ENCODE results near the gene LRRC56. TPM values are rescaled to one million over a fixed set of nuclear protein-coding genes. Genes with fewer than 3 reads are reported as not detected.

LRRC56 gene
- total and polyA plus RNA-seq, 2 experiments from 2014 or later: 0.73 to 0.87 TPM

DNA sequence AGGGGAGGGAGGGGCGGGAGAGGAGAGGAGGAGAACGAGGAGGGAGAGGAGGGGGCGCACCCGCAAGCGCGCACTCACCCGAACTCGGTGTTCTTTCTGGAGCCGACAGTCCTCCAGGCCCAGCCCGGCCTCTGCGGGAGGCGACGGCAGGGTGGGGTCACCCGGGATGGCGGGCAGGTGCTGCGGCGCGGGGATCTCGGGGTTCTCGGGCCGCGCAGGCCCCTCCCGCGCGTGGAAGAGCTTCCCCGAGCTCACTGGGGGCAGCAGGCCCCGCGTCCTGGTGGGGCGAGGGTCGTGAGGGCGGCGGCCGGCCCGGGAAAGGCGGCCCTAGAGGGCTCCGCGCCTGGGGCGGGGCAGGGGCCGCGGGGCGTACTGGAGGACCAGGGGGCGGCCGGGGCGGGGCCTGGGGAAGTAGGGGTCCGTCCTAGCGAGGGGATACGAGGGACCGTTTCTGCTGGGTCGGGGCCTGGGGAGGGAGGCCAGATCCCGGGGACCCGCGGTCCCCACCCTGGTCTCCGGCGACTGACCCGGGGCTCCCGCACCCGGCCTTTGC is 18.0 kb downstream of the LRRC56 start (continued):
- TF ChIP-seq, protein P1, sequence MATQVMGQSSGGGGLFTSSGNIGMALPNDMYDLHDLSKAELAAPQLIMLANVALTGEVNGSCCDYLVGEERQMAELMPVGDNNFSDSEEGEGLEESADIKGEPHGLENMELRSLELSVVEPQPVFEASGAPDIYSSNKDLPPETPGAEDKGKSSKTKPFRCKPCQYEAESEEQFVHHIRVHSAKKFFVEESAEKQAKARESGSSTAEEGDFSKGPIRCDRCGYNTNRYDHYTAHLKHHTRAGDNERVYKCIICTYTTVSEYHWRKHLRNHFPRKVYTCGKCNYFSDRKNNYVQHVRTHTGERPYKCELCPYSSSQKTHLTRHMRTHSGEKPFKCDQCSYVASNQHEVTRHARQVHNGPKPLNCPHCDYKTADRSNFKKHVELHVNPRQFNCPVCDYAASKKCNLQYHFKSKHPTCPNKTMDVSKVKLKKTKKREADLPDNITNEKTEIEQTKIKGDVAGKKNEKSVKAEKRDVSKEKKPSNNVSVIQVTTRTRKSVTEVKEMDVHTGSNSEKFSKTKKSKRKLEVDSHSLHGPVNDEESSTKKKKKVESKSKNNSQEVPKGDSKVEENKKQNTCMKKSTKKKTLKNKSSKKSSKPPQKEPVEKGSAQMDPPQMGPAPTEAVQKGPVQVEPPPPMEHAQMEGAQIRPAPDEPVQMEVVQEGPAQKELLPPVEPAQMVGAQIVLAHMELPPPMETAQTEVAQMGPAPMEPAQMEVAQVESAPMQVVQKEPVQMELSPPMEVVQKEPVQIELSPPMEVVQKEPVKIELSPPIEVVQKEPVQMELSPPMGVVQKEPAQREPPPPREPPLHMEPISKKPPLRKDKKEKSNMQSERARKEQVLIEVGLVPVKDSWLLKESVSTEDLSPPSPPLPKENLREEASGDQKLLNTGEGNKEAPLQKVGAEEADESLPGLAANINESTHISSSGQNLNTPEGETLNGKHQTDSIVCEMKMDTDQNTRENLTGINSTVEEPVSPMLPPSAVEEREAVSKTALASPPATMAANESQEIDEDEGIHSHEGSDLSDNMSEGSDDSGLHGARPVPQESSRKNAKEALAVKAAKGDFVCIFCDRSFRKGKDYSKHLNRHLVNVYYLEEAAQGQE (IDR thresholded peaks at IDR 0.05; ENCODE audit: unreplicated experiment): no peak
- peak; percentile 62 for TF ChIP-seq POLR2AphosphoS5 (IDR thresholded peaks at IDR 0.05; ENCODE audit: low read depth)
- no peak for TF ChIP-seq EZH2phosphoT487 (IDR thresholded peaks at IDR 0.05; ENCODE audit: unreplicated experiment)

DNA sequence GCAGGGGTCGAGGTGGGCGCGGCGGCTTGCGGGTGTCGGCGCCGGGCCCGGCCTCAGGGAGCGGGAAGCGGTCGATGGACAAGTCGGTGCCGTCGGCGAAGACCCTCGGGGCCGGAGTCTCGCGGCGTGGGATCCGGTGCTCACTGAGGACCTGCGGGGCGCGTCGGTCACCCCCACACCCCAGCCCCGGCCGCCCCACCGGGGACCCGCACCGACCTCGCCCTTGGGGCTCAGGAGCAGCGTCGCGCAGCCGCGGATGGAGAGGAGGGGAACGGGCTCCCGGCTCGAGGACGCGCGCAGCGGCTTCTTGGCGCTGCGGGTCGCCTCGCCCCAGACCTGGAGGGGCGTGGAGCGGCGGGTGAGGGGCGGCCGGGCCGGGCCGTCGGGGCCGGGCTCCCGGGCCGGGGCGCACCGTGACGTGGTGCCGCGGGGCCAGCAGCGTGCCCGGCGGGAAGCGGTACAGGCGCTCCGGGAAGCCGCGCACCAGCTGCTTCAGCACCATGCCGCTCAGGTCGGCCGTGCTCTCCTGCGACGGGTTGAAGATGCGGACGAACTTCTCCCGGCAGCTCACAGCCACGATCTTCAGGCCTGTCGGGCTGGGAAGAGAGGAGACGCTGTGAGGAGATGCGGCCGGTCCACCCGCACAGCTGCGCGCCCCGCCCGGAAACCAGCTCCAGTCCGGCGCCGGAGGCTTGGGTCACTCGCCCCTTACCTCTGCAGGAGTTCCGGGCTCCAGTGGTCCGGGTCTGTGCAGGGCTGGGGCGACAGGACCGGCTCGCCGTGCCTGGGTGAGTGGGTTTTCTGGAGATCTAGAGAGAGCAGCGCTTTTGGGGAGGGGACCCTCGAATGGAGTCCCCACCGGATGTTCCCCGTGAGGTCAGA is 18.7 kb downstream of the LRRC56 start:
- peaks cover 28% of the 10 kb centered on the region for H3K27me3 Mint-ChIP-seq (ENCODE audit: insufficient read depth, low read depth, poor library complexity)
- no peak overlapping the region for H3K27ac ChIP-seq (ENCODE audit: low read depth)
- peaks cover 11% of the 10 kb centered on the region for H3K4me1 Mint-ChIP-seq
- peak overlapping the region; percentile 74 for H3K4me3 ChIP-seq
- peak overlapping the region; percentile 90 for H3K4me2 ChIP-seq
- H4K20me1 ChIP-seq (replicated peaks; ENCODE audit: insufficient read depth): no peaks in the 10 kb centered on the region
- no peak overlapping the region for H3K27ac Mint-ChIP-seq
- H3K9me3 Mint-ChIP-seq: peaks cover 2% of the 10 kb centered on the region; the same call in 1 of the 3 replicates
- H3K4me3 Mint-ChIP-seq: peak overlapping the region; percentile 69
- H3K36me3 Mint-ChIP-seq (ENCODE audit: low read depth): no peaks in the 10 kb centered on the region
- DNase-seq (ENCODE audit: low spot score) (peak; percentile 57), ATAC-seq (peak; percentile 0; the same call in 2 of the 3 replicates)
- H3K36me3 ChIP-seq (ENCODE audit: insufficient read depth): no peaks in the 10 kb centered on the region
- H3K9me2 ChIP-seq (ENCODE audit: insufficient read depth): no peaks in the 10 kb centered on the region
- peaks cover 10% of the 10 kb centered on the region for H3K4me1 ChIP-seq (ENCODE audit: insufficient read depth)
- H3F3A ChIP-seq (replicated peaks; ENCODE audit: low read depth): peaks cover 12% of the 10 kb centered on the region; the same call in 1 of the 2 replicates
- no peaks in the 10 kb centered on the region for H3K79me2 ChIP-seq (replicated peaks; ENCODE audit: insufficient read depth)
- peaks cover 28% of the 10 kb centered on the region for H3K27me3 ChIP-seq (ENCODE audit: insufficient read depth)
- 0 out of 2 replicates have a peak overlapping the region, but pooled peaks have one; percentile 38 for H2AFZ ChIP-seq
- TF ChIP-seq POLR2AphosphoS5 (IDR thresholded peaks at IDR 0.05; ENCODE audit: low read depth): 0 out of 2 replicates have a peak, but pooled peaks have one; percentile 22
- TF ChIP-seq ZNF114 (CRISPR knock-in tag; IDR thresholded peaks at IDR 0.05): no peak
- TF ChIP-seq JUNB (IDR thresholded peaks at IDR 0.05; ENCODE audit: unreplicated experiment): no peak
- peak; percentile 63 for TF ChIP-seq EZH2 (IDR thresholded peaks at IDR 0.05; ENCODE audit: low read depth, unreplicated experiment)

DNA sequence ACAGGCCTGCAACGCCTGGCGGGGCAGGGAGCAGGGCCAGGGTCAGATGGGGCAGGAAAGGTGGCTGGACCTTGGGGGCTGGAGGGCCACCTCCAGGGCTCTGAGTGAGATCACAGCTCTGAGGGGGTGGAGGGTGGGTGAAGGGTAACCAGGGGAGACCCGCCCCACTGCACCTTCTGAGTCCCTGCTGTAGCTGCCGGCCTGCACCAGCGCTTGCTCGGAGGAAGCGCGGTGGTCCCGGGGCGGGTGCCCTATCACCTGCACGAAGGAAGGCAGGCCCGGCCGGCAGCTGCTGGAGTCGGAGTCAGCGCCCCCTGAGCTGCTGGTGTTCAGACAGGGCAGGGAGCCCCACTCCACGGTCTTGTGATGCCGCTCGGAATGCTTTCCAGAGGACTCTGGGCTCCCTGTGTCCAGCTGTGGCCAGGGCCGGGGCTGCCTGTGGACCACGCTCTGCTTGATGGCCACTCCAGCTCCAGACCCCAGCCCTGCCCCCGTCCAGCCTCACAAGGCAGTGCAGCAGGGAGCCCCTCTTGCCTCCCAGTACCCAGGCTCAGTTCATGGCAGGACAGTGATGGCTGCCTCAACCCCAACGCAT is 19.4 kb downstream of the LRRC56 start:
- Mint-ChIP-seq H3K27ac (no peak overlapping the region), H3K36me3 (ENCODE audit: low read depth) (no peaks in the 10 kb centered on the region), H3K9me3 (peaks cover 2% of the 10 kb centered on the region; the same call in 1 of the 3 replicates), H3K27me3 (ENCODE audit: insufficient read depth, low read depth, poor library complexity) (peaks cover 32% of the 10 kb centered on the region), H3K4me3 (peak overlapping the region; percentile 69), H3K4me1 (peaks cover 11% of the 10 kb centered on the region)
- 0 out of 2 replicates have a peak, but pooled peaks cover 4% of the 10 kb centered on the region for H3K79me2 ChIP-seq (replicated peaks; ENCODE audit: insufficient read depth)
- 0 out of 2 replicates have a peak overlapping the region, but pooled peaks have one; percentile 38 for H2AFZ ChIP-seq
- H3K9me2 ChIP-seq (ENCODE audit: insufficient read depth): no peaks in the 10 kb centered on the region
- H3K27ac ChIP-seq (ENCODE audit: low read depth): no peak overlapping the region
- peaks cover 4% of the 10 kb centered on the region for H4K20me1 ChIP-seq (replicated peaks; ENCODE audit: insufficient read depth)
- ATAC-seq (no peak), DNase-seq (ENCODE audit: low spot score) (peak; percentile 44)
- peak overlapping the region; percentile 74 for H3K4me3 ChIP-seq
- no peaks in the 10 kb centered on the region for H3K36me3 ChIP-seq (ENCODE audit: insufficient read depth)
- H3K27me3 ChIP-seq (ENCODE audit: insufficient read depth): peaks cover 28% of the 10 kb centered on the region
- H3F3A ChIP-seq (replicated peaks; ENCODE audit: low read depth): peaks cover 12% of the 10 kb centered on the region; the same call in 1 of the 2 replicates
- peak overlapping the region; percentile 90 for H3K4me2 ChIP-seq
- peaks cover 10% of the 10 kb centered on the region for H3K4me1 ChIP-seq (ENCODE audit: insufficient read depth)
- no peak for TF ChIP-seq POLR2AphosphoS5 (IDR thresholded peaks at IDR 0.05; ENCODE audit: low read depth)
- no peak for TF ChIP-seq CREB1 (CRISPR knock-in tag; IDR thresholded peaks at IDR 0.05; ENCODE audit: low read depth)
- no peak for TF ChIP-seq ZNF114 (CRISPR knock-in tag; IDR thresholded peaks at IDR 0.05)
- TF ChIP-seq ZNF331 (CRISPR knock-in tag; IDR thresholded peaks at IDR 0.05; ENCODE audit: low read depth): no peak

Measured in GM23338 (cell line).